ENCODE data around the gene SOBP. TPM values are rescaled to one million over a fixed set of nuclear protein-coding genes. Genes with fewer than 3 reads are reported as not detected.

Gene SOBP
- total and polyA plus RNA-seq, 8 donors: 0.58 to 16.9 (median 4.4) TPM

DNA sequence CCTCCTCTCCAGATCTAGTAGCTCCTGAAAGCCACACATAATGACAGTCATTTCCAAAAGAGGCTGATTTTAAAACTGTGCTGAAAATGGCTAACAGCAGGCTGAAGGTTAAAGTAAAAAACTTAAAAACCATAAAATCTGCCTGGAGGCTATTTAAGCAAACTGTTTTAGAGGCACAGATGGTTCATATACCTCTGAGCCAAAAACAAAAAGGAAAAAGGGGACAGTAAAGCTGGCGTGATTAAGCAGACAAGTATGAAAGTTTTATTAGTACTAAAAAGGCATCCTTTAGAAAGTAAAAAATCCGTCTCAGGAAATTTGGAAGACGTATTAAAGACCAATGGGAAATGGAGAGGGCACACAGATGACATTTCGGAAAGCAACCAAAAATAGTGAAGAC lies 55.8 kb downstream of the SOBP start:
- no peak for DNase-seq
- Histone ChIP-seq H3K27ac (no peak overlapping the region), H3K4me3 (no peak overlapping the region), H3K9me3 (no peaks in the 10 kb centered on the region), H3K4me1 (peaks cover 0 to 1% (median under 1%) of the 10 kb centered on the region in 4 donors), H3K27me3 (no peaks in the 10 kb centered on the region), H3K36me3 (no peaks in the 10 kb centered on the region)
- 65 to 84% (median 80%) methylated on average over 4 of the region's 4 CpGs for WGBS, 5 donors
- TF ChIP-seq, protein P1, sequence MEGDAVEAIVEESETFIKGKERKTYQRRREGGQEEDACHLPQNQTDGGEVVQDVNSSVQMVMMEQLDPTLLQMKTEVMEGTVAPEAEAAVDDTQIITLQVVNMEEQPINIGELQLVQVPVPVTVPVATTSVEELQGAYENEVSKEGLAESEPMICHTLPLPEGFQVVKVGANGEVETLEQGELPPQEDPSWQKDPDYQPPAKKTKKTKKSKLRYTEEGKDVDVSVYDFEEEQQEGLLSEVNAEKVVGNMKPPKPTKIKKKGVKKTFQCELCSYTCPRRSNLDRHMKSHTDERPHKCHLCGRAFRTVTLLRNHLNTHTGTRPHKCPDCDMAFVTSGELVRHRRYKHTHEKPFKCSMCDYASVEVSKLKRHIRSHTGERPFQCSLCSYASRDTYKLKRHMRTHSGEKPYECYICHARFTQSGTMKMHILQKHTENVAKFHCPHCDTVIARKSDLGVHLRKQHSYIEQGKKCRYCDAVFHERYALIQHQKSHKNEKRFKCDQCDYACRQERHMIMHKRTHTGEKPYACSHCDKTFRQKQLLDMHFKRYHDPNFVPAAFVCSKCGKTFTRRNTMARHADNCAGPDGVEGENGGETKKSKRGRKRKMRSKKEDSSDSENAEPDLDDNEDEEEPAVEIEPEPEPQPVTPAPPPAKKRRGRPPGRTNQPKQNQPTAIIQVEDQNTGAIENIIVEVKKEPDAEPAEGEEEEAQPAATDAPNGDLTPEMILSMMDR (IDR thresholded peaks at IDR 0.05): no peak
- no peak for TF ChIP-seq EP300 (IDR thresholded peaks at IDR 0.05)
- TF ChIP-seq POLR2AphosphoS5 (IDR thresholded peaks at IDR 0.05): no peak
- no peak for TF ChIP-seq POLR2A (IDR thresholded peaks at IDR 0.05)
- intact Hi-C loops (cut with DNase I; ENCODE audit: low total_unique reads): no loop called here

DNA sequence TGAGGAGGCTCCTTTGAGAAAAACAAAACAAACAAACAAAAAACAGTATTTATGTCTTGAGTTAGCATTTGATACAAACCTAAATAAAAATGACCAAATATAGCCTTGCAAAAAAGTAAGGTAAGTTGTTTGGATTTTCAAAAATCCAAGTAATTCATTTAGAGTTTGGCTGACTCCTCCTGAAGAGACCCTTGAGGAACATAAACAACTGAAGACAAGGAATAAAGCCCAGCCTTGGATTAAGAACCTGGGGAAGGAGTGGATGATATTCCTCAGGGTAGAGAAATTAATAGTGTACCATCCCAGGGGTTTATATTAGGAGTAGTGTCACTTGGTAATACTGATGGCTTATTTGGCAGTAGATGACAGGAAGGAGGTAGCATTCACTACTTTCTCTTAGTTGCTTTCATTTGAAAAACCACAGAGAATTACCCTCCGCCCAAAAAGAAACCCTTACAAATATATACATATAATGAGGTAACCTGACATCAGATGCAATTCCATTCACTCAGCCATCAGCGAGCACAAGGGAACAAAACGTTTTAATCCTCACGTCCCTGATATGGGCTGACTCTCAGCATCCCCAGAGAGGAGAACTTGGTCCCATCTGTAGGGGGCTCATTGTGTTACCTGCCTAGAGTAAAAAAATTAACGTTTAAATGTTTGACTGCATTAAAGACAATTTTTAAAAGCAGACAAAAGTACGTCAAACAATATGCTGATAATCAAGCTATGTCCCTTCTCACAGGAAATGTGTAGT lies 57.0 kb downstream of the SOBP start:
- no peak for DNase-seq
- TF ChIP-seq POLR2AphosphoS5 (IDR thresholded peaks at IDR 0.05): no peak
- no peak for TF ChIP-seq EP300 (IDR thresholded peaks at IDR 0.05)
- TF ChIP-seq POLR2A (IDR thresholded peaks at IDR 0.05): no peak
- TF ChIP-seq, protein P1 (IDR thresholded peaks at IDR 0.05): no peak

DNA sequence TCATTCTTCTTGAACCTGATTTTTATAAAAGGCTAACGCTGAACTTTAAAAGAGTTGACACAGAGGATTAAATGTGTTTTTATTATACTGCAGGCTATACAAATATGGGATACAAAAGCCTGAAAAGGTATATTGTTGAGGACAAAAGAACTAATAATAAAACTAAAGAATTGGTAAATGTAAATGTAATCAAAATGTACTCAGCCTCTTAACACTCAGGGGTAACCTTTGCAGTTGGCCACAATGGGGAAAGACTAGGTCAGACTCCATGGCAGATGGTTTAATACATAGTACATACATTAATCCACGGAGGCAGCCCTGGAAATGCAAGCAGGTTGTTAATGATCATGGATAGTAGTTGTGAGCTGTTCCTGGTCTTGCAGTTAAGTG lies 57.5 kb downstream of the SOBP start:
- Histone ChIP-seq H3K36me3 (no peaks in the 10 kb centered on the region), H3K9me3 (no peaks in the 10 kb centered on the region), H3K27ac (no peak overlapping the region), H3K4me3 (no peak overlapping the region), H3K27me3 (no peaks in the 10 kb centered on the region), H3K4me1 (no peaks in the 10 kb centered on the region)
- WGBS, 5 donors: 30 to 92% (median 75%) methylated on average over 2 of the region's 2 CpGs
- intact Hi-C loops (cut with DNase I; ENCODE audit: low total_unique reads): no loop called here
- DNase-seq: no peak
- TF ChIP-seq, protein P1 (IDR thresholded peaks at IDR 0.05): no peak
- TF ChIP-seq EP300 (IDR thresholded peaks at IDR 0.05) (no peak), POLR2A (IDR thresholded peaks at IDR 0.05) (no peak), POLR2AphosphoS5 (IDR thresholded peaks at IDR 0.05) (no peak)

More for the DNA sequence above, 57.0 kb downstream of the SOBP start:
- Histone ChIP-seq H3K4me3 (no peak overlapping the region), H3K27me3 (no peaks in the 10 kb centered on the region), H3K27ac (no peak overlapping the region), H3K4me1 (no peaks in the 10 kb centered on the region), H3K9me3 (no peaks in the 10 kb centered on the region), H3K36me3 (no peaks in the 10 kb centered on the region)
- 72 to 77% (median 74%) methylated on average over 6 of the region's 6 CpGs for whole genome bisulfite sequencing, 5 donors
- intact Hi-C loops (cut with DNase I; ENCODE audit: low total_unique reads): no loop called here

DNA sequence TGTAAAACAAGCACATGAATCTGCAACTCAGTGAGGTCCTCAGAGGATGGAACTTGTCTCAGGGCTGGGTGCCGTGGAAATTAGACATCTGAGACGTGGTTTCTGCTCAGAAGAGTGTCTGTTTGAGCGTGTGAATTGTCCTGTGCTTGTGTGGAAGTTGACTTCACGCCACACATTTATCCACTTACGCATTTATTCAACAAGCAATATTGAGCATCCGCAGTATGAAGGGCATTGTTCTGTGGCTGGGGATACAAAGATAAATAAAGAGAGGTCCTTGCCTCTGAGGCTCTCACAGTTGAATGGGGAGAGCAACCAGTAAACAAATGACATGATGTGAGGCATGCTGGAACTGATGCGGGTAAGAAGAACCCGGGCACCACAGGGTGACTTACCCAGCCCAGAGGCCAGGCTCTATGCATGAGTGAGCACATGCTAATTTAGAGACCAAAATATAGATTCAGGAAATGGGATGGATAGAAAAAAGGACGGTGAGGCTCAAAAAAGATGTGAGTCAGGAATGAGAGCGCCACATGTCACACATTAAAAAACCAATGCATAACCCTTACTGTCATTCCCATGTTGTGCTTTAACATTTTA lies 60.4 kb downstream of the SOBP start:
- Histone ChIP-seq H3K27me3 (no peaks in the 10 kb centered on the region), H3K4me1 (no peaks in the 10 kb centered on the region), H3K4me3 (no peak overlapping the region), H3K27ac (no peak overlapping the region), H3K36me3 (no peaks in the 10 kb centered on the region), H3K9me3 (no peaks in the 10 kb centered on the region)
- TF ChIP-seq EP300 (IDR thresholded peaks at IDR 0.05) (no peak), POLR2A (IDR thresholded peaks at IDR 0.05) (no peak), POLR2AphosphoS5 (IDR thresholded peaks at IDR 0.05) (no peak)
- TF ChIP-seq, protein P1 (IDR thresholded peaks at IDR 0.05): no peak
- WGBS, 5 donors: 91 to 94% (median 93%) methylated on average over 10 of the region's 10 CpGs
- intact Hi-C loops (cut with DNase I; ENCODE audit: low total_unique reads): no loop called here
- DNase-seq: no peak
